IPS-15b (cell line): ENCODE results near the gene GMPR2.
"Not testable (repeated sequence)": the region's sequence is repeated elsewhere in the genome, so short reads cannot be mapped to it uniquely, and the experiment has no call there.

Source experiments
- H3K27me3 ChIP-seq: one replicate; pipeline ENCODE4 v1.6.1; 2013; ENCODE audit warnings: low read length; ENCODE audit not compliant: control insufficient read depth, insufficient read depth
- H3K36me3 ChIP-seq: one replicate; pipeline ENCODE4 v1.6.1; 2013; ENCODE audit warnings: low read length; ENCODE audit not compliant: control insufficient read depth, insufficient read depth
- H3K4me1 ChIP-seq: one replicate; pipeline ENCODE4 v1.6.1; 2013; ENCODE audit warnings: mild to moderate bottlenecking, low read length; ENCODE audit not compliant: control insufficient read depth, insufficient read depth
- H3K4me3 ChIP-seq: one replicate; pipeline ENCODE4 v1.5.1; 2013; ENCODE audit warnings: low read depth, low read length
- H3K9ac ChIP-seq: one replicate; pipeline ENCODE4 v1.6.1; 2013; ENCODE audit warnings: low read depth, mild to moderate bottlenecking, low read length
- H3K9me3 ChIP-seq: one replicate; pipeline ENCODE4 v1.6.1; 2013; ENCODE audit warnings: mild to moderate bottlenecking, low read length; ENCODE audit not compliant: control insufficient read depth, insufficient read depth

Gene GMPR2

DNA sequence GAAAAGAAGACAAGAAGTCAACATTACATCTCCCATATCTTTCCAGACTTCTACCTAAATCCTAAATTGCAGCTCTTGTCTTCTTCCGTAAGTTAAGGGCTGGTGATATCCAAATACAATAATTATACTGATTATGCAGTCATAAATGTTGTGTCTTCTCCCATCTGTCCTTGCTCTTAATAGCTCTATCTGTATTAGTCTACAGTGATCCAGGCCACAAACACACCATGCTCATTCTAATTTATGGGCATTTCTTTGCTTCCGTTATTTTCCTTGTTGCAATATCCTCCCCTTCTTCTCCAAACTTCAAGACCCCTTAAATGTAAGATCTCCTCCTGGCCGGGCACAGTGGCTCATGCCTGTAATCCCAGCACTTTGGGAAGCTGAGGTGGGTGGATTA is 13.2 kb upstream of the GMPR2 start:
- H3K27me3 ChIP-seq = no peaks in the 10 kb centered on the region
- H3K36me3 ChIP-seq = peaks cover 7% of the 10 kb centered on the region
- no peaks in the 10 kb centered on the region for H3K4me1 ChIP-seq
- H3K9me3 ChIP-seq = no peaks in the 10 kb centered on the region
- H3K4me3 ChIP-seq = no peak overlapping the region
- no peak overlapping the region for H3K9ac ChIP-seq

GRCh38 chr14:24222987-24223386 is 9.7 kb upstream of the GMPR2 start:
- not testable (repeated sequence) for H3K4me3 ChIP-seq

GRCh38 chr14:24224618-24225071 is 8.1 kb upstream of the GMPR2 start:
- H3K36me3 ChIP-seq = no peaks in the 10 kb centered on the region
- no peaks in the 10 kb centered on the region for H3K27me3 ChIP-seq
- H3K9ac ChIP-seq = no peak overlapping the region
- H3K4me3 ChIP-seq = no peak overlapping the region
- no peaks in the 10 kb centered on the region for H3K4me1 ChIP-seq
- no peaks in the 10 kb centered on the region for H3K9me3 ChIP-seq

More at GRCh38 chr14:24222987-24223386, 9.7 kb upstream of the GMPR2 start:
- not testable (repeated sequence) for H3K27me3 ChIP-seq, H3K9me3 ChIP-seq, H3K36me3 ChIP-seq, H3K4me1 ChIP-seq, H3K9ac ChIP-seq

DNA sequence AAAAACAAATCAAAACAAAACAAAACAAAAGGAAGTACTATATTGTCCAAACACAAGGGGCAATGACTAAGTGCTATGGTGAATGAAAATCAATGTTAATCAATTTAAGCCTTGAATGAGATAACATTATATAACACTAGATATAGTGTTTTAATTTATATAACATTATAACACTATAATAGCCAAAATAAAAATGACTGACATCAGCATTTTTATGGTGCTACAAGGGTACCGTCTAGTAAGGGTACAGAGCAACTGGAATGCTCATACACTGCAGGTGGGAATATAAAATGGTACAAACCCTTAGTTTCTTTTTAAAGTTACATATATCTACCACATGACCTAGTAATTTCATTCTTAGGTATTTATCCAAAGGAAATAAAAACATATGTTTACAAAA is 6.3 kb upstream of the GMPR2 start:
- Histone ChIP-seq H3K4me1 (no peaks in the 10 kb centered on the region), H3K27me3 (no peaks in the 10 kb centered on the region), H3K36me3 (no peaks in the 10 kb centered on the region), H3K9me3 (no peaks in the 10 kb centered on the region), H3K9ac (no peak overlapping the region), H3K4me3 (no peak overlapping the region)

- Histone ChIP-seq H3K9ac (no peak overlapping the region), H3K36me3 (no peaks in the 10 kb centered on the region), H3K4me3 (no peak overlapping the region), H3K9me3 (no peaks in the 10 kb centered on the region), H3K4me1 (no peaks in the 10 kb centered on the region), H3K27me3 (no peaks in the 10 kb centered on the region)
Observed at GRCh38 chr14:24228902-24229301, 3.8 kb upstream of the GMPR2 start.

- peak overlapping the region; percentile 87 for H3K9ac ChIP-seq
- peak overlapping the region; percentile 97 for H3K4me3 ChIP-seq
- H3K27me3 ChIP-seq = no peaks in the 10 kb centered on the region
- H3K36me3 ChIP-seq = peaks cover 3% of the 10 kb centered on the region
- H3K4me1 ChIP-seq = no peaks in the 10 kb centered on the region
- H3K9me3 ChIP-seq = no peaks in the 10 kb centered on the region
Observed at GRCh38 chr14:24231263-24232120, 1.2 kb upstream of the GMPR2 start.

GRCh38 chr14:24232121-24232644 is 546 bp upstream of the GMPR2 start, which contains the start of gene NEDD8:
Gene NEDD8 (minus strand): TSS chr14:24232367. CDS start chr14:24232267, 100 bp downstream.
- Histone ChIP-seq H3K9me3 (no peaks in the 10 kb centered on the region), H3K36me3 (peaks cover 9% of the 10 kb centered on the region), H3K27me3 (no peaks in the 10 kb centered on the region), H3K4me3 (peak within 1 kb of the TSS; percentile 97), H3K9ac (peak within 1 kb of the TSS; percentile 87), H3K4me1 (no peaks in the 10 kb centered on the region)

GRCh38 chr14:24233538-24233866 is 773 bp downstream of the GMPR2 start:
- Histone ChIP-seq H3K36me3 (peaks cover 18% of the 10 kb centered on the region), H3K9me3 (no peaks in the 10 kb centered on the region), H3K4me3 (peak overlapping the region; percentile 97), H3K27me3 (no peaks in the 10 kb centered on the region), H3K9ac (peak overlapping the region; percentile 38), H3K4me1 (no peaks in the 10 kb centered on the region)

DNA sequence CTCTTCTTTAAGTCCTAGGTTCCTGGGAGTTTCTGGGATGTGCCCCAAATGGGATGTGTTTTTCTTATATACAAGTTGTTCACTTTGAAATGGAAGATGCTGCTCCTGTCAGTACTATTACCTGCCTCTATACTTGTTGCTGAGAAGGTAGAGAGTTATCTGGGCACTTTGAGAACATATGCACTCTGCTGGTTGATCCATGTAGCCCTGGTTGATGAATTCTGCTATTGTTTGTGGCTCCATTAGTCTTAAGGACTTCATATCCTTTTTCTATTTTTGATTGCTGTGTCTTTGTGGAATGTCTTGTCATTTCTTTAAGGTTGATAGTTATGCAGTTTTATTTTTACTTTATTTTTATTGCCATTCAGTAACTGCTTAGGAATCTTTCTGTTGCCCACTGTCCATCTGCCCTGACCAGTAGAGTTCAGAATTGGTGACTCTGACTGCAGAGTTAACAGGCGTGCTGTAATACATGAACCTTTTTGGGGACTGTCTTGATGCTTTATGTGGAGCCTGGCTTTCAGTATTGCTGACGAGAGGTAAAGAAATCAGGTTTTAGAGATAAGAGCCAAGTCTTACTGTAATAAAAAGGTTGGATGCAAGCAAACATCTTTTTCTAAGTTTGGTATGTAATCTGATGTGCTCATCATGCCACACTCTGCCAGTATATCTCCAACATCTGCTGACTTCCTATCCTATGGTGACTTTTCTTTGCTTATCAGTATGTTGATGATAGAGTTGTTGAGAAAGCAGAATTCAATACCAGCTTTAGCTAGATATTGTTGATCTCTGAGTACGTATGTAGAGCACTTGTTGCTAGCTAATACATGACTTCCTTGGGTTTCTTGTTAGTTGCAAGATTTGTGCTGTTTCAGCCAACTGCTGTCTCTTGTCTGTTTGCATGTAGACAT is 1.6 kb downstream of the GMPR2 start:
- H3K36me3 ChIP-seq = peaks cover 24% of the 10 kb centered on the region
- no peaks in the 10 kb centered on the region for H3K27me3 ChIP-seq
- H3K4me1 ChIP-seq = no peaks in the 10 kb centered on the region
- H3K9ac ChIP-seq = no peak overlapping the region
- H3K4me3 ChIP-seq = no peak overlapping the region
- no peaks in the 10 kb centered on the region for H3K9me3 ChIP-seq

GRCh38 chr14:24235804-24236688 is 3.3 kb downstream of the GMPR2 start:
- Histone ChIP-seq H3K9ac (no peak overlapping the region), H3K27me3 (no peaks in the 10 kb centered on the region), H3K36me3 (peaks cover 36% of the 10 kb centered on the region), H3K4me3 (no peak overlapping the region), H3K9me3 (no peaks in the 10 kb centered on the region), H3K4me1 (no peaks in the 10 kb centered on the region)
